Prostate gland (tissue), 2 donors: Measurements from ENCODE around the gene PLCG1.
"Not testable (repeated sequence)": the region's sequence is repeated elsewhere in the genome, so short reads cannot be mapped to it uniquely, and the experiment has no call there.

Experiments used
- CTCF ChIP-seq, 4 experiments: fragments of 200-600 bp in 2 of 4; fragments of 450-650 bp in 2 of 4; sonication (generic) in 2 of 4; IDR thresholded peaks; 1 replicate in 3 of 4; 2 replicates in 1 of 4; pipeline ENCODE4 v1.5.1; 2016 to 2019; ENCODE audit warnings: antibody characterized with exemption in 4 of 4, mild to moderate bottlenecking in 2 of 4, moderate library complexity in 2 of 4
- POLR2A ChIP-seq: fragments of 450-650 bp; IDR thresholded peaks from one replicate; pipeline ENCODE4 v1.6.1; 2016; ENCODE audit warnings: antibody characterized with exemption, mild to moderate bottlenecking
- POLR2AphosphoS5 ChIP-seq: sonication (generic); formaldehyde crosslinking; IDR thresholded peaks from one replicate; pipeline ENCODE4 v1.6.1; 2017; ENCODE audit warnings: antibody characterized with exemption

GRCh38 chr20:41132388-41132775, 5.0 kb upstream of the PLCG1 start:
- not testable (repeated sequence) for TF ChIP-seq CTCF (IDR thresholded peaks at IDR 0.05); POLR2A; POLR2AphosphoS5
